ENCODE data around the gene SGMS1.

The SGMS1 gene

DNA sequence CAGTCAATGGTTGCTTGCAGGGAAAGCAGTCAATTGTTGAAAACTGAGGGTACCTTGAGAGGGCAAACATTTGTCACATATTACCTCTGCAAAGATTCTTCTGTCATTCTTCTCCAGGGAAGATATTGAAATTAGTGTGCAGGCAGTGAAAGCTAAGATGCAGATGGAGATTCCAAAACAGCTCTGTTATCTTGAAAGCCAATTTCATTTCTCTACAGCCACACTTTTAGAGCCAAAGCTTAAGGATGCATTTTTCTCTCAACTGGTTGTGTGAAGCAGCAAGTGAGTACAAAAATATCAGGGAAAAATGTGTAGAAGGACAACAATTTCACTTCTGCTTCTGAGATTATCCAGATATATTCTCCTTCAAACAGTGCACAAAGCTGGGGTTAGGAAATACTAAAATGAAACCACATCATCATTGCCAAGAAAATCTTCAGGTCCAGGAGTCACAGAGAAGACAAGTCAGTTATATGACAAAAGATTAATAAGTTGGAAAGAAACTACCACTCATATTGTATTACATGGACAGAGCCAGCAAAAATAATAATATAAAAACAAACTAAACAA, 16.3 kb downstream of the SGMS1 start:
- no peak overlapping the region for H3K4me3 Mint-ChIP-seq
- H3K36me3 Mint-ChIP-seq (ENCODE audit: low read depth) = no peaks in the 10 kb centered on the region
- peaks cover 20% of the 10 kb centered on the region for H3K4me1 Mint-ChIP-seq (ENCODE audit: low read depth)
- H3K27ac Mint-ChIP-seq = no peak overlapping the region
- no peaks in the 10 kb centered on the region for H3K27me3 Mint-ChIP-seq (ENCODE audit: low read depth)
- H3K9me3 Mint-ChIP-seq = no peaks in the 10 kb centered on the region

DNA sequence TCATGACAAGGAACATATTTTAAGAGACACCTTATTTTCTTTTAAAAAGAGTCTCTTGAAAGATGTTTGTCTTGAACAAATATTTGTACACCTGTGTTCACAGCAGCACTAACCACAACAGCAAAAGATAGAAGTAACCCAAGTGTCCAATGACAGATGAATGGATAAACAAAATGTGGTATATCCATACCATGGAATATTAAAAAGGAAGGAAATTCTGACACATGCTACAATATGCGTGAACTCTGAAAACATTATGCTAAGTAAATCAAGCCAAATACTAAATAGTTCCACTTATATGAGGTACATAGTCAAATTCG, 17.8 kb downstream of the SGMS1 start:
- H3K27me3 Mint-ChIP-seq (ENCODE audit: low read depth) = no peaks in the 10 kb centered on the region
- no peaks in the 10 kb centered on the region for H3K9me3 Mint-ChIP-seq
- no peak overlapping the region for H3K4me3 Mint-ChIP-seq
- H3K27ac Mint-ChIP-seq = no peak overlapping the region
- H3K4me1 Mint-ChIP-seq (ENCODE audit: low read depth) = peaks cover 22% of the 10 kb centered on the region
- H3K36me3 Mint-ChIP-seq (ENCODE audit: low read depth) = no peaks in the 10 kb centered on the region

DNA sequence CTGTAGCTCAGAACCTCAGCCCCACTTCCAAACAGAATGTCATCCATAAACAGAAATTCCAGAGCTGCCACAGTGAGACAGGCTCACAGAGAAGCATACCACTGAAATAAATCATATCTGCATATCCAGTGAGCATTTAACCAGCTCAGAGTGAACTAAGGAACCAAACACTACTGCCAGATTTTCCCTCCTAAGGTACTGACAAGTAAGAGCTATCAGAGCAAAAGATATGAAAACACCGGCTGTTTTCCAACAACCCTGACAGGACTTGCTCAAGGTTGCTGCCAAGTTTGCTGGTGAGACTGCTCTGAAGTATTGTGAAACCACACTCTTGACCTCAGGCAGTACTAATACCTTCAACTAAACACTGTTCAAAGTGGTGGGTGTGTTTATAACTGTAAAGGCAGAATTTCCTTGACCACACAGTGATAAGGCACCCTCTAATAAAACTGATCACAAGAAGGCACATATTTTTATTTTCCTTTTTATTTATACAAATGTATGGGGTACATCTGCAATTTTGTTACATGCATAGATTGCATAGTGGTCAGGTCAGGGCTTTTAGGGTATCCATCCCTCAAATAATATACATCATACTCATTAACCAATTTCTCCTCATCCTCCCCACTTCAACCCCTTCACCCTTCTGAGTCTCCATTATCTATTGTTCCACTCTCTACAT, 18.3 kb downstream of the SGMS1 start:
- peaks cover 26% of the 10 kb centered on the region for H3K4me1 Mint-ChIP-seq (ENCODE audit: low read depth)
- H3K27ac Mint-ChIP-seq = no peak overlapping the region
- no peaks in the 10 kb centered on the region for H3K36me3 Mint-ChIP-seq (ENCODE audit: low read depth)
- H3K9me3 Mint-ChIP-seq = no peaks in the 10 kb centered on the region
- no peaks in the 10 kb centered on the region for H3K27me3 Mint-ChIP-seq (ENCODE audit: low read depth)
- H3K4me3 Mint-ChIP-seq = no peak overlapping the region

DNA sequence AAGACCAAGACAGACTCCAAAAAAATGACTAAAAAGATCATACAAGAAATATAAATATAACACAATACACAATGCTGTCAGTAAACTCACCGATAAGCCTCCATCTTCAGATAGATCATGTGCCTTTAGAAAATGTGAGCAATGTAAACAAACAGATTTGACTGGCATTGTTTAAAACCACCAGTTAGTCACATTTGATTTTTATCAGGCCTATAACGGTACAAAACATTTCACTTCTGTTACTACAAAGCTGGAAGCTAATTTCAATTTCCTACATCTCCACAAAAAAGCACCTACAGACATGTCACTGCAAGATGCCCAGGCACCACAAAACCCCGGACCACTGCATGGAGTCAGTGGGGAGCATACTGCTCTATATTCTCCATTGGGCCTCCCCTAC, 18.9 kb downstream of the SGMS1 start:
- no peaks in the 10 kb centered on the region for H3K36me3 Mint-ChIP-seq (ENCODE audit: low read depth)
- H3K4me1 Mint-ChIP-seq (ENCODE audit: low read depth) = peaks cover 26% of the 10 kb centered on the region
- no peak overlapping the region for H3K4me3 Mint-ChIP-seq
- no peaks in the 10 kb centered on the region for H3K9me3 Mint-ChIP-seq
- H3K27me3 Mint-ChIP-seq (ENCODE audit: low read depth) = no peaks in the 10 kb centered on the region
- no peak overlapping the region for H3K27ac Mint-ChIP-seq

DNA sequence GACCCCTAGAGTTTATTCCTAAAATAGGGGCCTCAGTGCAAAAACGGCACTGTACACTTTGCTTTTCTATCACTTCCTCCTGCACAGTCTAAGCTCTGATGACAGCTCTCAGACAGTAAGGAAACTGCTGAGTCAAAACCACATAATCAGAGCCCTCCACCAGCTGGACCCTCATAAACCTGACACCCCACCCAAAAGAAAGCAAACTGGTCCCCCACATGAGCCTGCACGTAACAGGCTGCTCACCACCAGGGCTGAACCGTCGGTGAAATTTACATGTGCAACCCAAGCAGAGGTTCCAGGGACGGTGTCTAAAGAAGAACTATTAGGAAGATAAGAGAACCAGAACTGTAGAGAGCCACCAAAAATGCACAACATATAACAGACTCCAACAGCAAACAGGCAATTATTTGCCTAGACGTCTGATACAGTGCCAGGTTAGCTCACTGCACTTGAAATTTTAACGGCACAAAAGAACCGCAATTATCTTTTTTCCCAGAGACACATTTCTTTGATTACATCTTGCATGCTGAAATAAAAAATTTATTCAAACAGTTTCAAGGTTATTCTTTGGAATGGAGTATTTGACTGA, 19.6 kb downstream of the SGMS1 start:
- Mint-ChIP-seq H3K27me3 (ENCODE audit: low read depth) (no peaks in the 10 kb centered on the region), H3K36me3 (ENCODE audit: low read depth) (no peaks in the 10 kb centered on the region), H3K27ac (no peak overlapping the region), H3K4me1 (ENCODE audit: low read depth) (peaks cover 26% of the 10 kb centered on the region), H3K4me3 (no peak overlapping the region), H3K9me3 (no peaks in the 10 kb centered on the region)

DNA sequence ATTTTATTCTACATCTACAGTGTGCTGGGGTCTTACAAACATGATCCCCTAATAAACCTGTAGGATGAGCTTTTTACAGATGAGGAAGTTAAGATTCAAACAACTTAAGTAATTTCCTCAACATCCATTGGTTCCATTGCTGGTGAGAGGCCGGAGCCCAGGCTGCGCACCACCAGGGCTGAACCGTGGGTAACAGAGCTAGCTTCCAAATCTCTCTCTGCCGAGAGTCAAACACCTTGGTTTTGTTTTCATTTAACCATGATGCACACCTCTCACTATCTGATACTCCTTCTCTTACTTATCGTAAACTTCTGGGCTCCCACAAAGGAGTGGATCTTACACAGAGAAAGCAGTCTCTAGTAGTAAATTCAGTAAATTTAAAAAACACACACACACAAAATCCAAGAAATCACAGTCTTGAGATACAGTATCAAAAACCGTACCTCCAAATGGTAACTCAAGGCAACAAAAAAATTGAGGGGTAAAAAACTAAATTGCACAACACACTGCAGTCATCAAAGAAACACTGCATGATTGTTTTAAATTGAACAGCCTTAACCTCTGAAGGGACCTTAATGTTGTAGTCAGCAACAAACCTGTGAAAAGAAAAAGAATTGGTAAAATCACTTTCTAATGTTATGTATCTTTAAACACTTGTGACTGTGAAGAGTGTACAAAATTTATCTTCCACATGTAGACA, 20.5 kb downstream of the SGMS1 start:
- Mint-ChIP-seq H3K27me3 (ENCODE audit: low read depth) (no peaks in the 10 kb centered on the region), H3K36me3 (ENCODE audit: low read depth) (no peaks in the 10 kb centered on the region), H3K4me1 (ENCODE audit: low read depth) (peaks cover 30% of the 10 kb centered on the region), H3K27ac (no peak overlapping the region), H3K9me3 (no peaks in the 10 kb centered on the region), H3K4me3 (no peak overlapping the region)

DNA sequence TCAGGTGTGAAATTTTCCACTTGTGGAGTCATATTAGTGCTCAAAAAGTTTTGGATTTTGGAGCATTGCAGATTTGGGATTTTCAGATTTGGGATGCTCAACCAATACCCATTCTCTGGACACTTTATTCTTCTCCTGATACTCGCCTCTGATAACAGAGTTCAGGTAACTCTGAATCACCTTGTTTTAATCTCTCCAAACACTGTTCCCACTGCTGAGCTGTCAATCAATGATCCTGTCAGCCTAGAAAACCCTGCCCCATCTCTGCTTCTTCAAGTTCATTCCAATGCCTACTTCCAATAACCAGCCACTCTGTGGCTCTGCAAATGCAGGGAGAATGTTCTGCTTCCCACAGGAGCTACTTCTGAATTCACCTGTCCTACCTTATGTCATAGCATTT, 21.8 kb downstream of the SGMS1 start:
- H3K27ac Mint-ChIP-seq = no peak overlapping the region
- H3K36me3 Mint-ChIP-seq (ENCODE audit: low read depth) = no peaks in the 10 kb centered on the region
- no peaks in the 10 kb centered on the region for H3K9me3 Mint-ChIP-seq
- no peak overlapping the region for H3K4me3 Mint-ChIP-seq
- no peaks in the 10 kb centered on the region for H3K27me3 Mint-ChIP-seq (ENCODE audit: low read depth)
- H3K4me1 Mint-ChIP-seq (ENCODE audit: low read depth) = peaks cover 21% of the 10 kb centered on the region

DNA sequence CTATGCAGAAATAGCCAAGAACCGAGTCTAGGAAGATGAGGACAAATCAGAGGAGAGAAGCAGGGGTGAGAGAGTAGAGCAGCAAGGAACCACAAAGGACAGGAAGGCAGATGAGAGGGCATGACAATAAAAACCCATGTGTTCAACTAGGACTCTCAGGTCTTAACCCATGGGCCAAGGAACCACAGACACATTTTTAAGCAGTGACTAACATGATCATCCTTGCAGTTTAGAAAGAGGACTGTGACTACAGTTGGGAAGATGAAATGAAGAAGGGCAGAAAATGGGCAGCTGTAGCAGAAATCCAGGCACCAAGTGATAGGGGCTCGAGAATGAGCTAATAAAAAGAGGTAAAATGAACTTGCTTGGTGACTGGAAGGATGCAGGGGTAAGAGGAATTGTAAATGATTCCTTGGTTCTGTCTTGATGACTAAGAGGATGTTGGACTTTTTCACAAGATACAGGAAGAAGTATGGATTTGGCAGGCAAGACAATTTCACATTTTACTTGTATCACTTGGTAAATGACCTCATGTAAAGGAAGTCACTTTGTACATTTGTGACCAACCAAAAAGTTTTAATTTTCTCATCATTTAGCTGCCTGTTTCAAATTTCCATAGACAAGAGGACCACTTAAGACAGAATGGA, 22.8 kb downstream of the SGMS1 start:
- Mint-ChIP-seq H3K36me3 (ENCODE audit: low read depth) (no peaks in the 10 kb centered on the region), H3K27ac (no peak overlapping the region), H3K27me3 (ENCODE audit: low read depth) (no peaks in the 10 kb centered on the region), H3K4me1 (ENCODE audit: low read depth) (peaks cover 21% of the 10 kb centered on the region), H3K4me3 (no peak overlapping the region), H3K9me3 (no peaks in the 10 kb centered on the region)

DNA sequence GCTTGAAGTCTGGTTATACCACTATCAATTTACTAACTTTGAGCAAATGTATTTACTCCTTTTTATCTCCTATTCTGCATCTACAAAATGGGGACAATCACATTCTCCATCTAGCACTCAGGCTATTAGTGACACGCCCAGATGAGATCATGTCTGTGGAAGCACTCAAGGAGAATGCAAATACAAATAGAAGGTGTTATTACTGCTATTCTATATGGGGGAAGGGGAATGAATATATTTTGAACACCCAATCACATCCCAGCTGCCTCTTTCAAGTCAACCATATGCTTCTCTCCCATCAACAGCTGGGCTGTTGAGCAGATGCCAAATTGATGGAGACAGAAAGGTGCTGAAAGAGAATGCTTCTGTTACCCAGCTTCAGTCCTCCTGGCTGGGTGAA, 23.5 kb downstream of the SGMS1 start:
- Mint-ChIP-seq H3K4me3 (no peak overlapping the region), H3K27ac (no peak overlapping the region)

DNA sequence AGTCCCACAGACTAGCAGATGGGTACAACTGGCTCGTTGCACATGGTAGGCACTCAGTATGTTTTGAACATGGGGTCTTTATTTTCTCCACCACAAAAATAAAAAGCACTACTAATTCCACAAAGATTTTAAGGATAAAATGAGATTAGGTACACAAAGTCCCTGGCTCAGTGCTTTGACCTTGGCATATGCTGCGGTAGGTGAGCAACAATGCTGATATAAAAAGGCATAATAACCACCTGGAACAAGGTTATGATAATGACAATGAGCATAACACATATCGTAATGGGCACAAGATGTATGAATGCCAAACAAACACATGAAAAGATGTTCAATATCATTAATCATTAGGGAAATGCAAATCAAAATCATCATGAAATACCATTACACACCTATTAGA, 26.9 kb downstream of the SGMS1 start:
- Mint-ChIP-seq H3K27me3 (ENCODE audit: low read depth) (no peaks in the 10 kb centered on the region), H3K9me3 (no peaks in the 10 kb centered on the region), H3K36me3 (ENCODE audit: low read depth) (no peaks in the 10 kb centered on the region), H3K4me3 (no peak overlapping the region), H3K4me1 (ENCODE audit: low read depth) (peaks cover 9% of the 10 kb centered on the region), H3K27ac (no peak overlapping the region)

More for the DNA sequence above, 23.5 kb downstream of the SGMS1 start:
- no peaks in the 10 kb centered on the region for H3K9me3 Mint-ChIP-seq
- no peaks in the 10 kb centered on the region for H3K27me3 Mint-ChIP-seq (ENCODE audit: low read depth)
- H3K4me1 Mint-ChIP-seq (ENCODE audit: low read depth) = peaks cover 18% of the 10 kb centered on the region
- H3K36me3 Mint-ChIP-seq (ENCODE audit: low read depth) = no peaks in the 10 kb centered on the region

DNA sequence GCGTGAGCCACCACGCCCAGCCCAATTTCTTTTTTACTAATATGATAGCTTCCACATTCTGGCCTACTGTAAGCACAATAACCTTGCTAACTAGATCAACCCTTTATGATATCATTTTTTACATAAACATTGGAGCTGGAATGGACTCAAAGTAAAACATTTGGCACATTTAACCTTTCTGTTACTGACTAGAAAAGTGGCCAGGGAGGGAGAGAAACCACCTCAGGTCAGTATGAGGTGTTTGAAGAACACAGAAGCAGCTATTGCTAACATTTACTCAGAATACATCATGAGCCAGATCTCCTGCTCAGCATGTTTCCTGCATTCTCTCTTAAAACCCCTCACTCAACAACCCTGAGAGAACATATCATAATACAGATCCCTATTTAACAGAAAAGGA, 27.3 kb downstream of the SGMS1 start:
- H3K9me3 Mint-ChIP-seq = no peaks in the 10 kb centered on the region
- no peak overlapping the region for H3K27ac Mint-ChIP-seq
- peaks cover 9% of the 10 kb centered on the region for H3K4me1 Mint-ChIP-seq (ENCODE audit: low read depth)
- no peaks in the 10 kb centered on the region for H3K36me3 Mint-ChIP-seq (ENCODE audit: low read depth)
- H3K4me3 Mint-ChIP-seq = no peak overlapping the region
- H3K27me3 Mint-ChIP-seq (ENCODE audit: low read depth) = no peaks in the 10 kb centered on the region

DNA sequence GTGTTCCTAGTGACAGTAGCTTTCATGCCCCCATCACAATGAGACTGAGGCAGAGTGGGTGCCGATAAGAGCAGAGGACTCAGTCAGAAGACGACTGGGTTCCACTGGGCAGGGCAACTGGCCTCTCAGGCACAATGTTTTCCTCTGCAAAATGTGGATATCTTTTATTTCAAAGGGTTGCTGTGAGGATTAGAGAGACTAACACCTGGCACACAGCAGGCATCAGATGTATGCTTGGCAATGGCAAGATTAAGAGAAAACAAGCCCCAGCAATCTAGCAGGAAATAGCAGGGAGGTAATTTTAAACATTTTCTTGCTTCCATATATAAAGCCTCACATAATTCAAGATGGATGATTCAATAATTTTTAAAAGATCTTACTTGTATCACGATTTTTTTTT, 28.0 kb downstream of the SGMS1 start:
- Mint-ChIP-seq H3K4me3 (no peak overlapping the region), H3K4me1 (ENCODE audit: low read depth) (peaks cover 6% of the 10 kb centered on the region), H3K27me3 (ENCODE audit: low read depth) (no peaks in the 10 kb centered on the region), H3K9me3 (no peaks in the 10 kb centered on the region), H3K36me3 (ENCODE audit: low read depth) (no peaks in the 10 kb centered on the region), H3K27ac (no peak overlapping the region)

DNA sequence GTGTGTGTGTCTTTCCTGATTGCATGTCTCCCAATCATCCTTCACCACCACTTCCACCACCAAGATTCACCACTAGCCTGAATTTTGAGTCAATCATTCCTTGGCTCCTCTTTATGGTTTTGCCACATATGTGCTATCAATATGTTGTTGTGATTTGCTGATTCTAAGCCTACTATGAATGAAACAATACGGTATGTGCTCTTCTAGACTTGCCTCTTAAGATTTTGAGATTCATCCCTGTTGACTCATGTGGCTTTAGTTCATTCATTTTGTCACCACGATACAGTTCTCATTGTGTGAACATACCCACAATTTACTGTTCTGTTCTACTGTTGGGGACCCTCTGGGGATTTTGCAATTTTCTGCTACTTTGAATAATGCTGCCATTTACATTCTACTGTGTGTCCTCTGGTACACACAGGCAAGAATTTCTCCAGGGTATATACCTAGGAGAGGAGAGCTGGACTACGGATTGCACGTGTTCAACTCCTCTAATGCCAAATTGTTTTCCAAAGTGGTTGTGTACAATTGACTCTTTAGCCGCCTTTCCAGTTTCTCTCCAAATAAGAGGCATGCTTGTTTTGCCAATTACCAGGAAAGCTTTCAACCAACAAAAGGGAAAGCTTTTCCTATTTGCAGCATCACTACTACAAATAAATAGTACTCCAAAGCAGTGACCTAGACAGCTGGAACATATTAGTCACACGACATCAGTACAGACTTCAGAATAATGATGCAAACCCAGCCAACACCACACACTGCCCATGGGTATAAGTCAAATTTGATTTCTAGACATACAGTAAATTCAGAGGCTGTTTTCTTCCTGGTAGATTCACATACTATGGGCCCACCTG, 30.0 kb downstream of the SGMS1 start:
- Mint-ChIP-seq H3K4me1 (ENCODE audit: low read depth) (peaks cover 2% of the 10 kb centered on the region), H3K36me3 (ENCODE audit: low read depth) (no peaks in the 10 kb centered on the region), H3K27me3 (ENCODE audit: low read depth) (no peaks in the 10 kb centered on the region), H3K4me3 (no peak overlapping the region), H3K9me3 (no peaks in the 10 kb centered on the region), H3K27ac (no peak overlapping the region)

DNA sequence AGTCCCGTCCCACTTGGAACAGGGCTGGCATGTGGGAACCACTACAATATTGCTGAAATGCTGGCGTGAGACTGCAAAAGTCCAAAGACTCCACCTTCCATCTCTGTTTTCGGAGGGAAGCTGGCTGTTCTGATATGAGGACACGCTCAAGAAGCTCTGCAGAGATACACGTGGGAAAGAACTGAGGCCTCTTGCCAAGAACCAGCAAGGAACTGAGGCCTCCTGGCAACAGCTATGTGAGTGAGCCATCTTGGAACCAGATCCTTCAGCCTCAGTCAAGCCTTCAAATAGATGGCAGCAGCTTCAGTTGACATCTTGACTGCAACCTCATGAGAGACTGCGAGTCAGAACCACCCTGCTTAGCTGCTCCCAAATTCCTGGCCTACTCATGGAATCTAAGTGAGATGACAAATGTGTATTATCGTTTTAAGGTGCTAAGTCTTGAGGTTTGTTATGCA, 30.8 kb downstream of the SGMS1 start:
- no peak overlapping the region for H3K27ac Mint-ChIP-seq
- H3K4me1 Mint-ChIP-seq (ENCODE audit: low read depth) = no peaks in the 10 kb centered on the region
- no peak overlapping the region for H3K4me3 Mint-ChIP-seq
- peaks cover 4% of the 10 kb centered on the region for H3K36me3 Mint-ChIP-seq (ENCODE audit: low read depth)
- H3K27me3 Mint-ChIP-seq (ENCODE audit: low read depth) = no peaks in the 10 kb centered on the region
- H3K9me3 Mint-ChIP-seq = no peaks in the 10 kb centered on the region

All from T-helper 1 cell treated with Interleukin-12 subunit alpha and Interleukin-12 subunit beta and Interleukin-4 antibody, amounts not matched to agents 30 μg/mL and 1 μg/mL, for 36 hours (primary cell).